ENCODE results near the gene ZNF79.

DNA sequence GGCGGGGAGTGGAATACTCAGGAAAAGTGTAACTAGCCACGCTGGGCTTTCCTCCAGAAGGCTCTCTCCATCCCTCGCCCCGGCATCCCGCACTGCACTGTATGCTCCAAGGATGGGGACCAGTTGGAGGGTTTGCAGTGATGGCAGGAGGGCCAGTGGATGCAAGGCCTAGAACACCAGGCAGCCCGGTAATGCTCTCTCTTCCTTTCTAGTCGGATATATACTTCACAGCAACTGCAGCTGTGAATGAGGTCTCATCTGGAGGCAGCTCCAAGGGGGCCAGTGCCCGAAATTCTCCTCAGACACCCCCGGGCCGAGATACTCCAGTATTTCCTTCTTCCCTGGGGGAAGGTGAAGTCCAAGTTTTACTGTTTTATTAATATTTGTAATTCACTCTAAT is 37.2 kb upstream of the ZNF79 start:
- TF ChIP-seq, protein P1, sequence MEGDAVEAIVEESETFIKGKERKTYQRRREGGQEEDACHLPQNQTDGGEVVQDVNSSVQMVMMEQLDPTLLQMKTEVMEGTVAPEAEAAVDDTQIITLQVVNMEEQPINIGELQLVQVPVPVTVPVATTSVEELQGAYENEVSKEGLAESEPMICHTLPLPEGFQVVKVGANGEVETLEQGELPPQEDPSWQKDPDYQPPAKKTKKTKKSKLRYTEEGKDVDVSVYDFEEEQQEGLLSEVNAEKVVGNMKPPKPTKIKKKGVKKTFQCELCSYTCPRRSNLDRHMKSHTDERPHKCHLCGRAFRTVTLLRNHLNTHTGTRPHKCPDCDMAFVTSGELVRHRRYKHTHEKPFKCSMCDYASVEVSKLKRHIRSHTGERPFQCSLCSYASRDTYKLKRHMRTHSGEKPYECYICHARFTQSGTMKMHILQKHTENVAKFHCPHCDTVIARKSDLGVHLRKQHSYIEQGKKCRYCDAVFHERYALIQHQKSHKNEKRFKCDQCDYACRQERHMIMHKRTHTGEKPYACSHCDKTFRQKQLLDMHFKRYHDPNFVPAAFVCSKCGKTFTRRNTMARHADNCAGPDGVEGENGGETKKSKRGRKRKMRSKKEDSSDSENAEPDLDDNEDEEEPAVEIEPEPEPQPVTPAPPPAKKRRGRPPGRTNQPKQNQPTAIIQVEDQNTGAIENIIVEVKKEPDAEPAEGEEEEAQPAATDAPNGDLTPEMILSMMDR (conservative IDR thresholded peaks at IDR 0.05; ENCODE audit: low read depth, low read length): no peak
- no peak for TF ChIP-seq EZH2 (IDR thresholded peaks at IDR 0.05; ENCODE audit: borderline replicate concordance, low read depth, low read length, poor library complexity, severe bottlenecking)
